GM12878 (cell line): ENCODE results near the gene XPO6. TPM values are rescaled to one million over a fixed set of nuclear protein-coding genes. Genes with fewer than 3 reads are reported as not detected.

Experiments
- CEBPB ChIP-seq, 2 experiments: fragments of 150-350 bp in 1 of 2; IDR thresholded peaks; 2 replicates each; pipeline ENCODE4 v1.6.1; 2012 to 2014; ENCODE audit warnings: low read depth in 2 of 2, low read length in 2 of 2, borderline replicate concordance in 1 of 2, inconsistent platforms in 1 of 2
- CHD1 ChIP-seq: IDR thresholded peaks from 2 replicates; pipeline ENCODE4 v1.6.1; 2012; ENCODE audit warnings: low read depth, low read length, improper control_type of control experiment
- CREB1 ChIP-seq: IDR thresholded peaks from 2 replicates; pipeline ENCODE4 v1.6.1; 2012; ENCODE audit warnings: low read depth, mild to moderate bottlenecking, inconsistent platforms
- CREM ChIP-seq: IDR thresholded peaks from 2 replicates; pipeline ENCODE4 v1.6.1; 2014; ENCODE audit warnings: antibody characterized with exemption, low read depth
- EED ChIP-seq: sonication (generic); IDR thresholded peaks from 2 replicates; pipeline ENCODE4 v1.6.1; 2016; ENCODE audit warnings: antibody characterized with exemption, low read depth
- ESRRA ChIP-seq: IDR thresholded peaks from 2 replicates; pipeline ENCODE4 v1.6.1; 2012; ENCODE audit warnings: mild to moderate bottlenecking, low read length, improper control_type of control experiment
- ETV6 ChIP-seq, 2 experiments: fragments of 450-650 bp in 1 of 2; IDR thresholded peaks in 1 of 2; conservative IDR thresholded peaks in 1 of 2; 2 replicates each; pipeline ENCODE4 v1.6.1; 2014; ENCODE audit warnings: antibody characterized with exemption in 1 of 2, borderline replicate concordance in 1 of 2, low read depth in 1 of 2, mild to moderate bottlenecking in 1 of 2, moderate library complexity in 1 of 2
- FOXM1 ChIP-seq: IDR thresholded peaks from 2 replicates; pipeline ENCODE4 v1.6.1; 2012; ENCODE audit warnings: low read depth, mild to moderate bottlenecking, inconsistent platforms, low read length, moderate library complexity
- IRF4 ChIP-seq: IDR thresholded peaks from 2 replicates; pipeline ENCODE4 v1.6.1; 2011; ENCODE audit warnings: low read depth, low read length
- KAT2A ChIP-seq: conservative IDR thresholded peaks from 2 replicates; pipeline ENCODE4 v1.6.1; 2011; ENCODE audit warnings: low read depth, low read length; ENCODE audit not compliant: control insufficient read depth
- MEF2B ChIP-seq: fragments of 450-650 bp; IDR thresholded peaks from 2 replicates; pipeline ENCODE4 v1.6.1; 2018; ENCODE audit warnings: mild to moderate bottlenecking, moderate library complexity; ENCODE audit not compliant: partially characterized antibody, poor library complexity, severe bottlenecking
- MTA3 ChIP-seq: IDR thresholded peaks from 2 replicates; pipeline ENCODE4 v1.6.1; 2012; ENCODE audit warnings: low read length, inconsistent platforms, borderline replicate concordance
- MYC ChIP-seq: IDR thresholded peaks from 2 replicates; pipeline ENCODE4 v1.6.1; 2011; ENCODE audit warnings: mild to moderate bottlenecking, low read length, moderate library complexity, inconsistent platforms; ENCODE audit not compliant: insufficient read depth, insufficient replicate concordance, insufficient read length, severe bottlenecking
- POLR2A ChIP-seq: IDR thresholded peaks from 2 replicates; pipeline ENCODE4 v1.6.1; 2011; ENCODE audit warnings: low read depth, mild to moderate bottlenecking, low read length
- SMARCA5 ChIP-seq: fragments of 450-650 bp; IDR thresholded peaks from 2 replicates; pipeline ENCODE4 v1.6.1; 2017; ENCODE audit warnings: mild to moderate bottlenecking
- SP1 ChIP-seq: IDR thresholded peaks from one replicate; pipeline ENCODE4 v1.6.1; 2011; ENCODE audit warnings: low read depth, low read length
- SREBF2 ChIP-seq: IDR thresholded peaks from 2 replicates; pipeline ENCODE4 v1.6.1; 2012; ENCODE audit warnings: mild to moderate bottlenecking, low read length
- WRNIP1 ChIP-seq: IDR thresholded peaks from 2 replicates; pipeline ENCODE4 v1.6.1; 2011; ENCODE audit warnings: low read depth, low read length, improper control_type of control experiment, borderline replicate concordance
- ZNF207 ChIP-seq: fragments of 450-650 bp; IDR thresholded peaks from 2 replicates; pipeline ENCODE4 v1.6.1; 2014; ENCODE audit warnings: antibody characterized with exemption, mild to moderate bottlenecking, borderline replicate concordance
- polyA plus RNA-seq, 11 experiments: library from polyadenylated mRNA; depleted of rRNA in 4 of 11; unstranded in 6 of 11; stranded (reverse) in 5 of 11; fragments of >200 nt; fragmentation: Nextera tagmentation in 4 of 11; fragmentation: Illumina TruSeq in 1 of 11; extraction: Ambion mirVana in 4 of 11; extraction: Trizol in 1 of 11; gene quantifications; 1 replicate in 1 of 11; 2 replicates in 10 of 11; pipeline versions ENCODE4 v1.2.1 to v1.2.3, GENCODE V29; 2011 to 2016; ENCODE audit warnings: inconsistent platforms in 2 of 11, missing spikeins in 2 of 11, low read depth in 1 of 11
- total RNA-seq, 4 experiments: library from RNA; depleted of rRNA in 3 of 4; stranded (reverse); fragments of >200 nt in 3 of 4; fragmentation: Illumina TruSeq in 1 of 4; extraction: Trizol in 1 of 4; gene quantifications; 2 replicates each; pipeline versions ENCODE4 v1.2.1 to v1.2.3, GENCODE V29; 2013 to 2021
- TF ChIP-seq, protein P1 (sequence below): fragments of 450-650 bp; formaldehyde crosslinking; IDR thresholded peaks from 2 replicates; pipeline ENCODE4 v1.4.0; 2022; ENCODE audit warnings: mild to moderate bottlenecking, moderate library complexity
- TF ChIP-seq, protein P2 (sequence below): fragments of 450-650 bp; IDR thresholded peaks from 2 replicates; pipeline ENCODE4 v1.6.1; 2017; ENCODE audit warnings: low read depth, mild to moderate bottlenecking, moderate library complexity
- TF ChIP-seq, protein P3 (sequence below): IDR thresholded peaks from 2 replicates; pipeline ENCODE4 v1.6.1; 2012; ENCODE audit warnings: low read depth, low read length, improper control_type of control experiment
- TF ChIP-seq, protein P4 (sequence below): IDR thresholded peaks from 2 replicates; pipeline ENCODE4 v1.6.1; 2011; ENCODE audit warnings: mild to moderate bottlenecking, low read depth, low read length, moderate library complexity; ENCODE audit not compliant: insufficient replicate concordance

Gene XPO6
- total and polyA plus RNA-seq, 10 of the 15 experiments (the other 5 are each of a cell fraction or from before 2014, with no cell fraction given): 9.9 to 246 (median 110) TPM

DNA sequence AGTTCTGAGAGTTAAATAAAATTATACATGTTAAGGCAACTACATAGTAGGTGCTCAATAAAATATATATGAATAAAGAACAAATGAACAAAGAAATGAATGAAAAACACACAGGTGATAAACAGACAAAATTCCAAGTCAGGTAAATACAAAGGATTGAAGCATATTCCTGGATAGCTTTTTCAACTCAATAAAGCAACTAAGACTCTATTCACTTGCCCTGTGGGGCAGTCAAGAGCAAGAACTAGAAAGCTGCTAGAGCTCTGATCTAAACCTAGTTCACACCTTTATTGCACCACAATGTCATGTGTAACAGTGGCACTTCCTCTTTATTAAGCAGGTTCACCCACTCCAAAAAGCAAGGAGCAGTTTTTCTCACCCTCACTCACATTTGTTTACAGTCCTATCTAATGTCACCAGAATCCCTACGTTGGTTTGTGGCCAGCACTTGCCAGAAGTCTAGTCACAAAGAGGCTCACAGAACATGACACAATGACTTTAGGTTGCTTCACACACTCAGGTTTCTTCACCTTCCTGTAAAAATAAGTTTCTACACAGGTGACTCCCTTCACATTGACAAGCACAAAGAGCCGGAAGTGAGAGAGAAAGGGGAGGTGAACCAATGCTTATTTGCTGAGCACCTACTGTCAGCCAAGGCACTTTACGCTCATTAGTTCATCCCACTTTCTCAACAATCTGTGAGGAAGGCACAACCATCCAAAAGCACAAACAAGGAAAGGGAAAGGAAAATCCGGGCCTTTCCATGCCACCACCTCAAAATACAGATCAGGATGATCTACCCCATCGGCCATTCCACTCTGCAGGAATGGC is 70.8 kb downstream of the XPO6 start (continued):
- TF ChIP-seq, protein P1, sequence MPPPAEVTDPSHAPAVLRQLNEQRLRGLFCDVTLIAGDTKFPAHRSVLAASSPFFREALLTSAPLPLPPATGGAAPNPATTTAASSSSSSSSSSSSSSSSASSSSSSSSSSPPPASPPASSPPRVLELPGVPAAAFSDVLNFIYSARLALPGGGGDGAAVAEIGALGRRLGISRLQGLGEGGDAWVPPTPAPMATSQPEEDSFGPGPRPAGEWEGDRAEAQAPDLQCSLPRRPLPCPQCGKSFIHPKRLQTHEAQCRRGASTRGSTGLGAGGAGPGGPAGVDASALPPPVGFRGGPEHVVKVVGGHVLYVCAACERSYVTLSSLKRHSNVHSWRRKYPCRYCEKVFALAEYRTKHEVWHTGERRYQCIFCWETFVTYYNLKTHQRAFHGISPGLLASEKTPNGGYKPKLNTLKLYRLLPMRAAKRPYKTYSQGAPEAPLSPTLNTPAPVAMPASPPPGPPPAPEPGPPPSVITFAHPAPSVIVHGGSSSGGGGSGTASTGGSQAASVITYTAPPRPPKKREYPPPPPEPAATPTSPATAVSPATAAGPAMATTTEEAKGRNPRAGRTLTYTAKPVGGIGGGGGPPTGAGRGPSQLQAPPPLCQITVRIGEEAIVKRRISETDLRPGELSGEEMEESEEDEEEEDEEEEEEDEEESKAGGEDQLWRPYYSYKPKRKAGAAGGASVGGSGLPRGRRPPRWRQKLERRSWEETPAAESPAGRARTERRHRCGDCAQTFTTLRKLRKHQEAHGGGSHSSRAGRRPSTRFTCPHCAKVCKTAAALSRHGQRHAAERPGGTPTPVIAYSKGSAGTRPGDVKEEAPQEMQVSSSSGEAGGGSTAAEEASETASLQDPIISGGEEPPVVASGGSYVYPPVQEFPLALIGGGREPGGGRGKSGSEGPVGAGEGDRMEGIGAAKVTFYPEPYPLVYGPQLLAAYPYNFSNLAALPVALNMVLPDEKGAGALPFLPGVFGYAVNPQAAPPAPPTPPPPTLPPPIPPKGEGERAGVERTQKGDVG (CRISPR knock-in tag): no peak
- TF ChIP-seq CEBPB (IDR thresholded peaks at IDR 0.05; ENCODE audit: borderline replicate concordance in 1 of 2, low read depth in 2 of 2, low read length in 2 of 2) (no peak), ESRRA (no peak), MTA3 (no peak; the same call in 1 of the 2 replicates), CREM (0 out of 2 replicates have a peak, but pooled peaks have one; percentile 13), MEF2B (peak; percentile 46), SP1 (peak; percentile 4), CHD1 (no peak), KAT2A (no peak), MYC (no peak), CREB1 (no peak; the same call in 1 of the 2 replicates), WRNIP1 (no peak), FOXM1 (no peak), SMARCA5 (0 out of 2 replicates have a peak, but pooled peaks have one; percentile 74), IRF4 (peak; percentile 39; the same call in 1 of the 2 replicates), EED (no peak), ETV6 (conservative IDR thresholded peaks at IDR 0.05 in 1 of 2, IDR thresholded peaks at IDR 0.05 in 1 of 2; ENCODE audit: borderline replicate concordance in 1 of 2, low read depth in 1 of 2) (no peak; a peak in 1 of 4 replicates), SREBF2 (no peak), ZNF207 (no peak; the same call in 1 of the 2 replicates), POLR2A (peak; percentile 54; the same call in 1 of the 2 replicates)
- TF ChIP-seq, protein P2, sequence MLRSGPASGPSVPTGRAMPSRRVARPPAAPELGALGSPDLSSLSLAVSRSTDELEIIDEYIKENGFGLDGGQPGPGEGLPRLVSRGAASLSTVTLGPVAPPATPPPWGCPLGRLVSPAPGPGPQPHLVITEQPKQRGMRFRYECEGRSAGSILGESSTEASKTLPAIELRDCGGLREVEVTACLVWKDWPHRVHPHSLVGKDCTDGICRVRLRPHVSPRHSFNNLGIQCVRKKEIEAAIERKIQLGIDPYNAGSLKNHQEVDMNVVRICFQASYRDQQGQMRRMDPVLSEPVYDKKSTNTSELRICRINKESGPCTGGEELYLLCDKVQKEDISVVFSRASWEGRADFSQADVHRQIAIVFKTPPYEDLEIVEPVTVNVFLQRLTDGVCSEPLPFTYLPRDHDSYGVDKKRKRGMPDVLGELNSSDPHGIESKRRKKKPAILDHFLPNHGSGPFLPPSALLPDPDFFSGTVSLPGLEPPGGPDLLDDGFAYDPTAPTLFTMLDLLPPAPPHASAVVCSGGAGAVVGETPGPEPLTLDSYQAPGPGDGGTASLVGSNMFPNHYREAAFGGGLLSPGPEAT: peak; percentile 84
- TF ChIP-seq, protein P3, sequence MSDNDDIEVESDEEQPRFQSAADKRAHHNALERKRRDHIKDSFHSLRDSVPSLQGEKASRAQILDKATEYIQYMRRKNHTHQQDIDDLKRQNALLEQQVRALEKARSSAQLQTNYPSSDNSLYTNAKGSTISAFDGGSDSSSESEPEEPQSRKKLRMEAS: peak; percentile 20; the same call in 1 of the 2 replicates
- TF ChIP-seq, protein P4, sequence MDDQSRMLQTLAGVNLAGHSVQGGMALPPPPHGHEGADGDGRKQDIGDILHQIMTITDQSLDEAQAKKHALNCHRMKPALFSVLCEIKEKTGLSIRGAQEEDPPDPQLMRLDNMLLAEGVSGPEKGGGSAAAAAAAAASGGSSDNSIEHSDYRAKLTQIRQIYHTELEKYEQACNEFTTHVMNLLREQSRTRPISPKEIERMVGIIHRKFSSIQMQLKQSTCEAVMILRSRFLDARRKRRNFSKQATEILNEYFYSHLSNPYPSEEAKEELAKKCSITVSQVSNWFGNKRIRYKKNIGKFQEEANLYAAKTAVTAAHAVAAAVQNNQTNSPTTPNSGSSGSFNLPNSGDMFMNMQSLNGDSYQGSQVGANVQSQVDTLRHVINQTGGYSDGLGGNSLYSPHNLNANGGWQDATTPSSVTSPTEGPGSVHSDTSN: peak; percentile 77
